CD4-positive, CD25-positive, alpha-beta regulatory T cell (primary cell): ENCODE results near the gene SLC26A1. TPM values are rescaled to one million over a fixed set of nuclear protein-coding genes. Genes with fewer than 3 reads are reported as not detected.

Experiments
- ATAC-seq, 2 donors: fragments of 150-1000 bp; cut with Tn5 transposase; one replicate each; pipeline ENCODE4 v1.10.0; 2021; ENCODE audit warnings: low read depth in 2 of 2, moderate number of reproducible peaks in 2 of 2, moderate library complexity in 1 of 2
- DNase-seq, 3 donors: peaks; one replicate each; pipeline versions ENCODE4 v3.0.0 to v3.0.0-alpha.2; 2012 to 2022; ENCODE audit warnings: mixed read lengths in 1 of 3
- H3K27ac ChIP-seq: one replicate; pipeline ENCODE4 v1.7.0; 2013; ENCODE audit warnings: mild to moderate bottlenecking, low read length; ENCODE audit not compliant: insufficient read depth, poor library complexity, severe bottlenecking
- H3K27me3 ChIP-seq: one replicate; pipeline ENCODE4 v1.7.0; 2013; ENCODE audit warnings: low read length; ENCODE audit not compliant: control insufficient read depth, insufficient read depth
- H3K36me3 ChIP-seq: one replicate; pipeline ENCODE4 v1.7.0; 2013; ENCODE audit warnings: mild to moderate bottlenecking, low read length, moderate library complexity; ENCODE audit not compliant: control insufficient read depth, insufficient read depth
- H3K4me1 ChIP-seq: 2 replicates; pipeline ENCODE4 v1.7.0; 2013; ENCODE audit warnings: mild to moderate bottlenecking, low read length; ENCODE audit not compliant: insufficient read depth, control insufficient read depth, poor library complexity, severe bottlenecking
- H3K4me3 ChIP-seq: one replicate; pipeline ENCODE4 v1.7.0; 2013; ENCODE audit warnings: low read depth, mild to moderate bottlenecking, low read length, moderate library complexity
- H3K9me3 ChIP-seq, 2 experiments: 1 replicate in 1 of 2; 2 replicates in 1 of 2; pipeline ENCODE4 v1.7.0; 2013; ENCODE audit warnings: low read length in 2 of 2, mild to moderate bottlenecking in 1 of 2, moderate library complexity in 1 of 2; ENCODE audit not compliant: control insufficient read depth in 2 of 2
- H3K27ac Mint-ChIP-seq, 3 donors: one replicate each; pipeline ENCODE4 v1.8.0; 2020 to 2022; ENCODE audit warnings: mild to moderate bottlenecking in 3 of 3, mixed read lengths in 3 of 3, moderate library complexity in 2 of 3
- H3K27me3 Mint-ChIP-seq: one replicate; pipeline ENCODE4 v1.8.0; 2022; ENCODE audit warnings: mild to moderate bottlenecking, mixed read lengths
- H3K36me3 Mint-ChIP-seq: one replicate; pipeline ENCODE4 v1.8.0; 2020; ENCODE audit warnings: mixed read lengths
- H3K4me1 Mint-ChIP-seq, 4 donors: one replicate each; pipeline ENCODE4 v1.8.0; 2020 to 2022; ENCODE audit warnings: mixed read lengths in 4 of 4, mild to moderate bottlenecking in 1 of 4
- H3K4me3 Mint-ChIP-seq, 4 donors: one replicate each; pipeline ENCODE4 v1.8.0; 2020 to 2022; ENCODE audit warnings: mild to moderate bottlenecking in 4 of 4, mixed read lengths in 4 of 4, moderate library complexity in 3 of 4
- H3K9me3 Mint-ChIP-seq, 7 donors: one replicate each; pipeline ENCODE4 v1.8.0; 2020 to 2022; ENCODE audit warnings: mixed read lengths in 7 of 7, mild to moderate bottlenecking in 3 of 7, moderate library complexity in 2 of 7
- polyA plus RNA-seq, 4 donors: library from polyadenylated mRNA; unstranded; fragments of 300-500 nt; fragmentation: Illumina TruSeq; gene quantifications; one replicate each; pipeline ENCODE4 v1.2.3, GENCODE V29; 2021
- total RNA-seq: library from RNA; stranded (reverse); gene quantifications from one replicate; pipeline ENCODE4 v1.2.3, GENCODE V29; 2022

The SLC26A1 gene
- total and polyA plus RNA-seq, 5 donors from 2014 or later, result 0.37 to 1.7 (median 1.00) TPM

DNA sequence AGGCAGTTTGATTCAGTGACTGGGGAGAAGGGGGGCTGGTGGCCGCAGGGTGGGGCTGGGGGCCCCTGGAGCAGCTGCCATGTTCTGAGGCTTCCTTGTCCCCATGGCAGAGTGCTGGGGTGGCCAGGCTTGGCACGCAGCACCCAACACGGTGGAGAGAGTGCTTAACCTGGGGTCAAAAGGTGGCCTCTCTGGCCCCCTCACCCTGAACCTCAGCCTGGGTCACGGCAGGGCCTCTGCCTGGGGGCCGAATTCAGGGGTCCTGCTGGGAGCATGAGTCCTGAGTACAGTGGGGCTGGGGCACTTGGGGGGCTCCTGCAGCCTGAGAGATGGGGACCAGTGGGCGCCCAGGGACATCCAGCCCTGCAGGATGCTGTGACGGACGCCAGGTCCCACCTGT, 38.1 kb upstream of the SLC26A1 start:
- H3K4me1 ChIP-seq, result no peaks in the 10 kb centered on the region
- Mint-ChIP-seq H3K36me3 (no peaks in the 10 kb centered on the region), H3K4me1 (peaks cover 0 to 2% (median 0%) of the 10 kb centered on the region in 4 donors), H3K9me3 (no peaks in the 10 kb centered on the region), H3K27me3 (no peaks in the 10 kb centered on the region), H3K27ac (no peak overlapping the region), H3K4me3 (no peak overlapping the region)
- no peaks in the 10 kb centered on the region for H3K27me3 ChIP-seq
- no peaks in the 10 kb centered on the region for H3K9me3 ChIP-seq
- H3K27ac ChIP-seq, result no peak overlapping the region
- no peak for DNase-seq
- H3K4me3 ChIP-seq, result no peak overlapping the region
- no peak for ATAC-seq
- no peaks in the 10 kb centered on the region for H3K36me3 ChIP-seq

DNA sequence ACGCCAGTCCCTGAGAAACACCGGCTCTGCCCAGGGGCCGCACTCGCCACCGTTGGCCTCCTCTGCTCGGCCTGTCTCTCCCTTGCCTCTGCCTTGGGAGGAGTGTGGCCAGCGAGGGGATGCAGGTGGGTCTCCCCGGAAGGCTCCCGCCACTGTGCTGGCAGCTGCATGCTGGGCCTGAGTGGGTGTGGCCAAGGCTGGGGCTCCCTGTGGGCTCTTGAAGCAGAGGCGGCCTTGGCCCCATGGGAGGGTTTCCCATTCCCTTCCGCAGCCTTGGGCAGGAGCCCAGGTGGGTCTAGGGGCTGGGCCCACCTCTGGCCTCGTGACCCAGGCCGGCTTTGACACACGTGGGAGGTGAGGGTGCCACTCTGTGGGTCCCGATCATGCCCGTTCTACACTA, 37.4 kb upstream of the SLC26A1 start:
- Mint-ChIP-seq H3K4me3 (no peak overlapping the region), H3K27ac (no peak overlapping the region), H3K9me3 (no peaks in the 10 kb centered on the region), H3K4me1 (peaks cover 0 to 10% (median 2%) of the 10 kb centered on the region in 4 donors), H3K27me3 (no peaks in the 10 kb centered on the region), H3K36me3 (peaks cover under 1% of the 10 kb centered on the region)
- ATAC-seq (no peak), DNase-seq (no peak)
- Histone ChIP-seq H3K4me1 (no peaks in the 10 kb centered on the region), H3K27ac (no peak overlapping the region), H3K36me3 (no peaks in the 10 kb centered on the region), H3K9me3 (no peaks in the 10 kb centered on the region), H3K27me3 (no peaks in the 10 kb centered on the region), H3K4me3 (no peak overlapping the region)

DNA sequence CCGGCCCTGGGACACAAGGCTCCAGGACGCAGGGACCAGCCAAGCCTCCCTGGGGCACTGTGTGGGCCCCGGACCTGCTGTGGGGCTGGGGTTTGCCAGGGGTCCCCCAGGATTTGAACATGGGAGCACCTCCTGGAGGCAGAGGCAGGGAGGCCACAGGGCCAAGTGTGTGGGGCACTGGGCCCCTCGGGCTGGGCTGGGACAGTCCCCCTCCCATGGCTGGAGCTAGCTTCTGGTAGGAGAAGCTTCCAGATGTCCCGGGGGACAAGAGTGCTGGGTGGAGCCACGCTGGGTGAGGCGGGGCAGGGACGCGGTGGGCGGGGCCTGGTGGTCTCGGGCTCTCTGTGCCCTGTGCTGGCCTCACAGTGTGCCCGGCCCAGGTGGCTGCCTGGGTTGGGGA, 36.8 kb upstream of the SLC26A1 start:
- Histone ChIP-seq H3K27ac (no peak overlapping the region), H3K36me3 (peaks cover under 1% of the 10 kb centered on the region), H3K27me3 (no peaks in the 10 kb centered on the region), H3K9me3 (no peaks in the 10 kb centered on the region), H3K4me3 (no peak overlapping the region), H3K4me1 (no peaks in the 10 kb centered on the region)
- ATAC-seq, result no peak
- no peak for DNase-seq
- Mint-ChIP-seq H3K36me3 (peaks cover 3% of the 10 kb centered on the region), H3K9me3 (no peaks in the 10 kb centered on the region), H3K4me3 (no peak overlapping the region), H3K27me3 (no peaks in the 10 kb centered on the region), H3K4me1 (peaks cover 0 to 10% (median 2%) of the 10 kb centered on the region in 4 donors), H3K27ac (no peak overlapping the region)

DNA sequence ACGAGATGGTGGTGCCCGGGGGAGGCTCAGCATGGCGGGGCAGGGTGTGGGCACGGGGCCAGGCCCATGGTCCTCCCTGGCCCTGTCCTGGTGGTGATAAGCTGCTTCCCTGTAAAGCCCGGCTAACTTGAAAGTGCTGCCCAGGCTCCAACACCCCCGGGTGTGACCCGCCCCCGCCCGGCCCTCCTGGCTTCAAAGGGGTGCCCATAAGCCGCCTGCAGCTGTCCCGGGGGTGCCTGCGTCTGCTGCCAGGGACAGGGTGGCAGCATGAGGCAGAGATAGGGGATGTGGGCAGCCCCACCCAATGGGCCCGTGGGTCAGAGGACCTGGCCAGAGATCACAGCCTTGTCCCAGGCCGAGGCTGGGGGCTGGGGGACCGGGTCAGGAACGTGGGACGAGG, 36.3 kb upstream of the SLC26A1 start:
- Histone ChIP-seq H3K4me1 (no peaks in the 10 kb centered on the region), H3K36me3 (peaks cover 2% of the 10 kb centered on the region), H3K27ac (no peak overlapping the region), H3K9me3 (no peaks in the 10 kb centered on the region), H3K27me3 (no peaks in the 10 kb centered on the region), H3K4me3 (no peak overlapping the region)
- H3K9me3 Mint-ChIP-seq, result no peaks in the 10 kb centered on the region
- no peak overlapping the region for H3K4me3 Mint-ChIP-seq
- peaks cover 3% of the 10 kb centered on the region for H3K36me3 Mint-ChIP-seq
- no peak overlapping the region for H3K27ac Mint-ChIP-seq
- DNase-seq (no peak), ATAC-seq (no peak)
- no peaks in the 10 kb centered on the region for H3K27me3 Mint-ChIP-seq
- peaks cover 0 to 10% (median 2%) of the 10 kb centered on the region in 4 donors for H3K4me1 Mint-ChIP-seq

DNA sequence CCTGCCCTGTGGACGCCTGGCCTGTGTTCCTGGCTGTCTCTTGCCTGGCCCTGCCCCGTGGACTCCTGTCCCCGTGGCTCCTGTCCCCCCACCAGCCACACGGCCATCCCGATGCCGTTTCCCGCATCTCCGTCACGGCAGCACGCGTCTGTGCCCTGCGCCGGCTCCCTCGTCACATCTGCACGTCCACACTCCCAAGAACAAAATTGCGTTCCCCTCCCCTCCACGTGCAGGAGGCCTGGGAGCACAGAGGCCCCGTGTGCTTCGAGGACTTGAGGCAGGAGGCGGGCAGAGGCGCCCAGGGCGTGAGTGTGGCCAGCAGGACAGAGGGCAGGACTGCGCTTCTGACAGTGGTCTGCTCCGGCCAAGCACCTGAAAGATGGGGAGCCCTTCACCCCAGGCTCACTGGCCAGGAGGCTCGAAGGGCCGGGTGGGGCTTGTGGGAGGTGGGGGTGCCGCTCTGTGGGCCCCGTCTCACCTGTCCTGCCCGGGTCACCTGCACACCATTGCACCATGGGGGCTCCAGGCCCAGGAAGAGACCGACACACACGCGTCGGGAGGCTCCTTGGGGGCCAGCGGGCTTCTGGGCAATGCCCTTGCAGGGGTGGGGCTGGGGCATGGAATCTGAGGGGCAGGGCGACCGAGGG, 35.5 kb upstream of the SLC26A1 start:
- Histone ChIP-seq H3K36me3 (peaks cover 2% of the 10 kb centered on the region), H3K9me3 (no peaks in the 10 kb centered on the region), H3K4me1 (no peaks in the 10 kb centered on the region), H3K27ac (no peak overlapping the region), H3K27me3 (no peaks in the 10 kb centered on the region), H3K4me3 (no peak overlapping the region)
- H3K4me1 Mint-ChIP-seq, result peaks cover 0 to 10% (median 2%) of the 10 kb centered on the region in 4 donors
- peak overlapping the region in 1 of 4 donors; percentile 61 for H3K4me3 Mint-ChIP-seq
- H3K27ac Mint-ChIP-seq, result no peak overlapping the region
- no peaks in the 10 kb centered on the region for H3K9me3 Mint-ChIP-seq
- no peaks in the 10 kb centered on the region for H3K27me3 Mint-ChIP-seq
- peaks cover 3% of the 10 kb centered on the region for H3K36me3 Mint-ChIP-seq
- ATAC-seq (no peak), DNase-seq (no peak)

DNA sequence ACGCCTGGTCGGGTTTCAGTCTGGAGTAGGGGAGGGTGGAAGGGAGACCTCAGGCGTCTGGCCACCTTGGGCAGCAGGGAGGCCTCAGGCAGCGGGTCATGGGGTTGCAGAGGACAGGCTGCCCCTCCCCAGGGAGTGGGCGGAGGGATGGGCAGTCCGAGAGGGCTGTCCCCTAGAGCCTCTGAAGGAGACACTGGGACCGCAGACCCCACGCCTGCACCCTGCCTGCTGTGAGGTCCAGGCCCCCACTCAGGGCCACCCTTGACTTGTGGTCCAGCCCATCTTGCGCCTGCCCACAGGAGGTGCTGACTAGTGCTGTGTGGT, 34.7 kb upstream of the SLC26A1 start:
- no peak overlapping the region for H3K27ac ChIP-seq
- no peaks in the 10 kb centered on the region for H3K27me3 ChIP-seq
- H3K4me1 ChIP-seq, result no peaks in the 10 kb centered on the region
- H3K36me3 ChIP-seq, result peaks cover 2% of the 10 kb centered on the region
- Mint-ChIP-seq H3K36me3 (peaks cover 3% of the 10 kb centered on the region), H3K27me3 (no peaks in the 10 kb centered on the region), H3K4me3 (no peak overlapping the region), H3K27ac (no peak overlapping the region), H3K4me1 (peaks cover 0 to 10% (median 2%) of the 10 kb centered on the region in 4 donors), H3K9me3 (no peaks in the 10 kb centered on the region)
- no peak overlapping the region for H3K4me3 ChIP-seq
- no peak for DNase-seq
- H3K9me3 ChIP-seq, result no peaks in the 10 kb centered on the region
- ATAC-seq, result no peak

DNA sequence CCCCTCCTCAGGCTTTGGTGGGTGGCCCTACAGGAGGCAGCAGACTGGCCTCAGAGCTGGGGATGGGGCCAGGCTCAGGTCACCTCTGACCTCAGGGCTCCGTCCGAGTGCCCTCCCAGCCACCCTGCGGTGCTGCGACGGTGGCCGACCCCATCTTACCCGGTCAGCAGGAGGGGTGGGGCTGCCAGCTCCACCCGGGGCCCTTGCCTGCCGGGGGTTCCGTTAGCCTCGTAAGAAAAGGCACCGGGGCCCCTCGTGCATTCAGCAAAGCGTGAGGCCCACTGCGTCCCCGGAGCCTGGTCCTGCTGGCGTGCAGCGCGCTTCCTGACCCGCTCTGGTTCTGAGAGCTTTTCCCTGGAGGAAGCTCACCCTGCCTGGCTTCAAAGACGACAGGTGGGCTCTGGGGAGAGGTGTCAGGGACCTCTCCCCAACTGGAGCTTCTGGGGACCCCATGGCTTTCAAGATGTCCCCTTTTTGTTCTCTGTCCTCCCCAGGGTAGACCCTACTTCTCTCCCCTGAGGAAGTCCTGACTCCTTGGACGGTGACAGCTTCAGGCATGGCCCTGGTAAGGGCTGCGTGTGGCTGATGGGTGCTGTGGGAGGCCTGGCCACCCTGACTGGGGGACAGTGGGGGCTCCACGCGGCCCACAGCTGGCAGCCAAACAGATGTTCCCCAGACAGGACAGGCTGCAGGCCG, 34.2 kb upstream of the SLC26A1 start:
- ATAC-seq (no peak), DNase-seq (no peak)
- no peaks in the 10 kb centered on the region for H3K27me3 ChIP-seq
- Mint-ChIP-seq H3K36me3 (peaks cover 3% of the 10 kb centered on the region), H3K27me3 (no peaks in the 10 kb centered on the region), H3K4me3 (no peak overlapping the region), H3K9me3 (no peaks in the 10 kb centered on the region), H3K27ac (no peak overlapping the region), H3K4me1 (peaks cover 0 to 10% (median 2%) of the 10 kb centered on the region in 4 donors)
- H3K36me3 ChIP-seq, result peaks cover 2% of the 10 kb centered on the region
- H3K27ac ChIP-seq, result no peak overlapping the region
- no peak overlapping the region for H3K4me3 ChIP-seq
- H3K4me1 ChIP-seq, result no peaks in the 10 kb centered on the region
- no peaks in the 10 kb centered on the region for H3K9me3 ChIP-seq

DNA sequence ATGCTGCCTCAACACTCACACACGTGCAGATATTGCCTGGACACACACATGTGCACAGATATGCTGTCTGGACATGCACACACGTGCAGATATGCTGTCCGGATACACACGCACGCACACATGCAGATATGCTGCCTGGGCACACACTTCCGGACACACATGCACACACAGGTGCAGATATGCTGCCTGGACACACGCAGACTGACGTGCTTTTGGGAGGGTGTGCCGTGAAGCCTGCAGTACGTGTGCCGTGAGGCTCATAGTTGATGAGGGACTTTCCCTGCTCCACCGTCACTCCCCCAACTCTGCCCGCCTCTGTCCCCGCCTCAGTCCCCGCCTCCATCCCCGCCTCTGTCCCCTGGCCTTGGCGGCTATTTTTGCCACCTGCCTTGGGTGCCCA, 32.9 kb upstream of the SLC26A1 start:
- H3K4me3 ChIP-seq, result no peak overlapping the region
- ATAC-seq (peak; percentile 31 to 60), DNase-seq (peak in 2 of 3 donors; percentile 14 to 47)
- H3K27ac ChIP-seq, result no peak overlapping the region
- peak overlapping the region in 1 of 3 donors; percentile 6 for H3K27ac Mint-ChIP-seq
- H3K9me3 ChIP-seq, result no peaks in the 10 kb centered on the region
- H3K4me1 ChIP-seq, result no peaks in the 10 kb centered on the region
- no peak overlapping the region for H3K4me3 Mint-ChIP-seq
- no peaks in the 10 kb centered on the region for H3K9me3 Mint-ChIP-seq
- H3K36me3 Mint-ChIP-seq, result peaks cover 3% of the 10 kb centered on the region
- H3K36me3 ChIP-seq, result peaks cover 2% of the 10 kb centered on the region
- peaks cover 0 to 12% (median 2%) of the 10 kb centered on the region in 4 donors for H3K4me1 Mint-ChIP-seq
- no peaks in the 10 kb centered on the region for H3K27me3 Mint-ChIP-seq
- H3K27me3 ChIP-seq, result no peaks in the 10 kb centered on the region
